Stimulated activated CD4-positive, alpha-beta T cell treated with anti-CD3 and anti-CD28 coated beads, Interleukin-2, amount 100 ng/mL, for 48 hours (primary cell): ENCODE measurements around the gene STYXL1.

Experiments used
- DNase-seq, 2 donors: peaks; one replicate each; pipeline ENCODE4 v3.0.0-alpha.2; 2020

Gene STYXL1

DNA sequence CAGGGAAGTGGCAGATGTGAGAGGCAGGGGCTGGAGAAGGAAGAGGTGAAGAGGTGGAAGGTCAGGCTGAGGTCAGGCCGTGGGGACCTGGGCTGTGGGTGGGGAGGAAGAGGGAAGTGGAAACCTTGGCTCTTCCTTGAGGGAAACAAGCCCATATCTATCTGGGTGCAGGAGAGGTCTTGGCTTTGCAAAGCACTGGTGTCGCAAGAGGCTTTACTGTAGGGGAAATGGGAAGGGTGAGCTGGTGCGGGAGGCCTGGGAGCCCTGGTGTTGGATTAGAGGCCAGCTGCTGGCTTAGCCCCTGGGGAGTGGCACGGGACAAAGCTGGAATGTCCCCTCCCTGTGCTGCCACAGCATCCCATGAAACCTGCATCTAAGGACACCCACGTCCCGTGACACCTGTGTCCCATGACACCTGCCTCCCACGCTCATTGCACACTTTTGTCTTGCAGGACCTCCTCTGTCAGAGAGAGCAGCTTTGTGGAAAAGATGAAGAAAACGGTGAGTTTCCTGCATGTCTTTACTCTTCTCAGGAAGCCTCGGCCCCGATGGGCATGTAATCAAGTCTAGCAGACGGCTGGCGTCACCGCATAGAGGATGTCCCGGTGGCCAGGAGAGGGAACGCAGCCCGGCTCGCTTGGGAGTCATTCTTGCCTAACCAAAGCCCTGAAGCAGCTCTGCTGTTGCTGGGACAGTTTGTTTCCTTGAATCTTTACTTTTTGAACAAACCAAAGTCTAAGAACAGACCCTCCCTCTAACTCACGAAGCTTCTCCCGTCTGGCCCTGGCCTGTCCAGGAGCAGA lies 75.6 kb downstream of the STYXL1 start:
- no peak for DNase-seq

DNA sequence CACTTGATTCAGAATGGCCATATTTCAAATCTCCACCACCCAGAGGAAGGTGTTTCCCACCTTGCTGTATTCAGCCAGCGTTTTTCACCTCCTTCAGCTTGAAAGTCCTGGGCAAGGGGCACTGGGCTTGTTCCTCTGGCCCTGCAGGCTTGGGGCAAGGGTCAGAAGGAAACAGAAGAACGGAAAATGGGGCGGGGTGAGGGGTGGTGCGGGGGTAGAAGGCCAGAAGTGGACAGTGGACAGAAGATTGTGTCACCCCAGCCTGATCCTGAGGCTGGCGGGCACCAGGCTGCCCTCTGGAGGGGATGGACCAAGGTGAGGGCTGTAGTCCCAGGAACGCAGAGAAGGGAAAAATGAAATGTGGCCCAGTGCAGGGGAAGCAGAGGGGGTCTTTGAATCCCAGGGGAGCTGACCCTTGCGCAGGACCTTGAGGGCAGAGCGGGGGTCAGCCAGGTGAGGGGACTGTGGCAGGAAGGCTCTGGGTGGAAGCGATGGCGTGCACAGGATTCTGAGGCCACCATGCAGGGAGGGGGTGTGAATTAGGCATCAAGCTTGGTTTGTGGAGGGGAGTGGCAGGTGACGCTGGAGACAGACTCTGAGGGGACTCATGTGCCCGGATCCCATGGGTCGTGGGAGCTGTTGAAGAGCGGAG lies 76.4 kb downstream of the STYXL1 start:
- no peak for DNase-seq

DNA sequence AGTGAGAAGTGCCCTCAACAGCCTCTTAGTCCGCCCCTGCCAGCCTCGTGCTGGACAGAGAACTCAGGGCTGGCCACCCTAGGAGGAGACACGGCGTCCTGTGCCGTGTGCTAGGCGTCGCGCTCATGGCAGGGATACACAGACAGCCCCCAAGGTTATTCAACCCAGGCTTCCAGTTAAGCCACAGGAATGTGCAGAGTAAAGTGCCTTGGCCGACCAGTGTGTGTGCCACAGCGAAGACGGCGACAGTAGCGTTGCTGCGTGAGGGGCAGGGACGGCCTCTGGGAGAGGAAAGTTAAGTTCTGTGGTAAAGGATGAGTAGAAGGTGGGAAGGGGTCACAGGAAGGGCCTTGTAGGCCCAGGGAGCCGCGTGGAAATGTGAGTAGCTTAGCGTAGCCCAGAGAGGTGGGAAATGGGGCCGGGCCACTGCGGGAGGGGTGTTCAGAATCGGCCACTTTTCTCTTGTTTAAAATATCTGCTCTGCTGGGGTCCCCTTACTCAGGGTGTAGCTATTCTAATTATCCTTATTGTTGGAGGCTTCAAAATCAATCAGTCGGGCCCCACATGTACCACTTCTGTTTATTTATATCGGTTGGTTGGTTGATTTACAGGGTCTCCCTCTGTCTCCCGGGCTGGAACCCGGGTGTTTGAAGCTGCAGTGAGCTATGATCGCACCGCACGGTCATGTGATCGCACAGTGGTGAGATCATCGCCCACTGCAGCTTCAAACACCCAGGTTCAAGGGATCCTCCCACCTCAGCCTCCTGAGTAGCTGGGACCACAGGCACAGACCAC lies 77.9 kb downstream of the STYXL1 start:
- DNase-seq: no peak

DNA sequence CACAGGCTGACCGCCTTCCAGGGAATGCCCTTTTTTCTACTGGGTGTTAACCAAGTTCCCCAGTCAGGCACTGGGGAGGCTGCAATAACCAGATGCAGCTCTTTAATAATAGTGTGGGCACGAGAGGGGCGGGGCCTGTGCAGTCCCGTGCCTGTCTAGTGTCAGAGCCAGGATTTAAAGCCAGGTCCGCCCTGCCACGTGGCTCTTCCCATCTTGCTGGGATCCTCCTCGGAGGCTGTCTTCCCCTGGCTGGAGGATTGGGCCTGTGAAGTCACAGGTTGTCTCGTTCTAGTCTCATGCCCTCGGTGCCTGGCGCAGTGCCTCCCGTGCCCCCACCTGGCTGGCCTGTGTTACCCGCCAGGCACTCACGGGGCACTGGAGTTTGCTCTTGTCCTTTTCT lies 78.6 kb downstream of the STYXL1 start:
- DNase-seq: no peak

DNA sequence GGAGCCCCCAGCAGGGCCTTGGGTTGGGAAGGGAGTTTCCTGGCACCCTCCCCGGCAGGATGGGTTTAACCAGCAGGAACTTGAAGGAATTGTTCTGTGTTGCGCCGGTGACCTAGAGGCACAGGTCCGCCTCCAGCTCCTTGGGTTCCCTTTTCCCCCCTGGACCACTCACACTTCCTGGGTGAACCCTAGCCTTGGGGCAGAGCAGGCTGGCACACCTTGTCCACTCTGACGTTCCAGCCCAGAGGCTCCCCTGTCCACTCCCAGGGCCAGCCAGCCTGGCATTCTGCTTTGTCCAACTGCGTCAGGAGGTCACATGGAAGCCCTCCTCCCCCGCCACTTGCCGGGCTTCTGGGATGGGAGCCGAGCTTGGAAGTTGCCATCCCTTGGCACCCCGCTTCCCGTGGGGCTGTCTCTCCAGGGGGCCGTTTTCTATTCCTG lies 79.2 kb downstream of the STYXL1 start:
- DNase-seq: no peak

DNA sequence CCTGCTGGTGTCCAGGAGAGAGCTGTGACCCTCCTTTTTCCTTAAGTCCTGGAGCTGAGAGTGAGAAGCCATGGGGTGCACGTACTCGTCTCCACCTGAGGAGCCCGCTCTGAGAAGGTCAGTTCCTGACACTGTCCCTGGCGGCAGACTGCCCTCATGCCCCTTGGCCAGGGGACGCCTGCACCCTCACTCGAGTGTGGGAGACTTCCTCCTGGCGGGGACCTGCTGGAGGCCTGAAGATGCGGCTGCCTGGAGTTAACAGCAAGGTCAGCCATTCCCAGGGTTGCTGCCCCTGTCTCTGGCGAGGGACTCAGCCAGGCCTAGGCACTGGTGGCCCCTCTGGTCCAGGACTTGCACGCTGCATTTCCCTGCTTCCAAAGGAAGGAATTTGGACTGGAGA lies 79.8 kb downstream of the STYXL1 start:
- no peak for DNase-seq

DNA sequence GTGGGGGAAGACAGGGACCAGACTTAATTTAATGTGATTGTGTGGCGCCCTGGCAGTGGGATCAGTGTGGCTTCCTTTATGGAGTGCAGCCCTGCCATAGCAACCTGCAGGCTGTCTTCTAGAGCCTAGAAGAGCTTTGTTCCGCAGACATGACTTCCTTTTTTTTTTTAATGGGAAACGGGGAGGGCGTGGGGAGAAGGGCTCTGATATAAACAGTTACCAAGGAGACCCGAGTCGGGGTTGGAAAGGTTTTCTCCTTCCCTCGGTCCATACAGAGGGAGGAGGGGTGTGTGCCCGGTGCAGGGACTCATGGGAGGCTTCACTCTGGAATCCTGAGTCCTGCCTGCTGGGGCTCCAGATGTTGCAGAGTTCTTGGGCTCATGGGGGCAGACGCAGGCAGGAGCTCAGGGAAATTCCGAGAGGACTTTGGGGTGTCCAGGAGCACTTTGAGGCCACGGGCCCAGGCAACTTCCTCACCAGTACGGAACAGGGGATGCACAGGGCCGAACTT lies 80.3 kb downstream of the STYXL1 start:
- DNase-seq: no peak

DNA sequence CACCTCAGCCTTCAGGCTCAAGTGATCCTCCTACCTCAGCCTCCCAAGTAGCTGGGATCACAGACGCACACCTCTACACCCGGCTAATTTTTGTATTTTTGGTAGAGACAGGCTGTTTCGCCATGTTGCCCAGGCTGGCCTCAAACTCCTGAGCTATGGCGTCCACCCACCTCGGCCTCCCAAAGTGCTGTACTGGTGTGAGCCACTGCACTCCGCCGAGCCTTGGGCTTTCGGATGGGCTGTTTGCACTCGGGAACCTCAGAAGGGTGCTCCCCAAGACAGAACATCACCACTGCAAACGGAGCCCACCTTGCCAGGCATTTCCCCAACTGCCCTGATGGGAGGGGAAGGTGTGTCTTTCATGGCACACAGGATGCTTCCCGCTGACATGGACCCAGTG lies 80.7 kb downstream of the STYXL1 start:
- no peak for DNase-seq

DNA sequence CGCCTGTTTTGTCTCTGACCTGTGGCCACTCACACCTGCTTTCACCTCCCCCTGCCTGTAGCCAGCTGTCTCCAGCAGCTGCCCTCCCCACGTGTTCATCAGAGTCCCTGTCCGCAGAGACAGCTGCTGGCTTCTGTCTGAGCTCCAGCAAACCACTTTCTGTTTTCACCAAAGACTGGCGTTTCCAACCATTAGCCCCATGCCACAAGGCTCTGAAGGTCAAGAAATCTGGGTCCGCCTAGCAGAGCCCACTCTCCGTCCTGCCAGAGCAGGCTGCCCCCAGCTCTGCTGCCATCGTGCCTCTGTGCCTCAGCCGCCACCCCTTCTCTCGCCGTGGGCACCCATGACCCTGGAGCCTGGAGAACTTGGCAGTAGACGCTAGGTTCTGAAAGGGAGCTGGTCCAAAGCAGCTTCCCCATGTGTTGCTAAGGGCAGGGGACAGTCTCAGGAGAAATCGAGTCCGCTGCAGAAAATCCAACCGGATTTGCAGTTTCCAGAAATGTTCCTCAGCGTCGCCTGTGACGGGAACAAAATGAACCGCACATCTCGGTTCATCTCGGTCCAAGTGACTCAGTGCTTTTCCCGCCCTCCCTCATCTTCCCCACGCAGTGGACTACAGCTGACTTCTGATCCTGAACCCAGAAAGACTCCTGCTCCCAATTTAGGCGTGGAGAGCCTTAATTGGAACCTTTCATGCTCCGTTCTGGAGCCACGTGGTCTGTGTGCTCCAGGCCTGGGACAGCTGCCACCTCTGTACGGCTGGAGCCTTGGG lies 81.4 kb downstream of the STYXL1 start:
- DNase-seq: no peak

DNA sequence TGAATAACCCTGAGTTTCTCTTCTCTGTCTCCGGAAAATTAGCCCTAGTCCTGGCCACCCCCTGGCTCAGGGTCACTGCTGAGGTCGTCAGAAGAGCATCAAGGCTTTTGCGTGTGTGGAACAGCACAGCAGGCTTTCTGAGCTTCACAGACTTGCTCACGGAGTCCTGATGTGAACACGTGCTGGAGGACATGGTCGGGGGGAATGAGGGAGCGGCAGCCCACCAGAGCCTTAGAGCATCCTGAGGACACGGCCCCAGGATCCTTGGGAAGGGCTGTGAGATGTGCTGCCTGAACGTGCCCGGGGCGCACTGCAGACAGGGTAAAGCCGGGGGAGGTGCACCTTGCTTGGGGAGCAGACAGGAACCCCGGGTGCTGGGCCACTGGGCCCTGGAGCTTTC lies 82.2 kb downstream of the STYXL1 start:
- DNase-seq: no peak

DNA sequence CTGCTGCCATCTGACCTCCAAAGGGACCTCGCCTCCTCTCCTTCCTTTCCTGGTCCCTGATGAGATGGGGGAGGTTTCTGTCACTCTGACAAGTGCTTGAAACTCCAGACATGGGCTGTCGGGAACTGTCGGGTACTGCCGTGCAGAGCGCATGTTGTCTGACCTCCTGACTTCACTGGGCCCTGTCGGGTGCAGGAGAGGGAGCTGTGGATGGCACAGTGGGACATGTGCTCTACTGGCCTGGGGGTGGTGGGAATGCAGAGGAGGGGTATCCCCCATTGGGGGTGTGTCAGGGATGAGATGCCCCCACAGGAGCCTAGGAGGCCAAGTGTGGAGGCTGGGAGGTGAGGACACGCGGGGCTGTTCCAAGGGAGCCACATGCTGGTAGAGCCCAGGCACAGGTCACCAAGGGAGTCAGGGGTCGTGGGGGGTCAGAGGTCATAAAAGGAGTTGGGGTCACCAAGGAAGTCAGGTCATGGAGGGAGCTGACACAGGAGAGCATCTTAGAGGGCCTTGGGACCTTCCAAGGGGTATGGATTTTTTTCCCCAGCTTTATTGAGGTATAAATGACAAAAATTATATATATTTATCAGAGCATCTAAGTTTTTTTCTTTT lies 84.3 kb downstream of the STYXL1 start:
- DNase-seq: no peak

DNA sequence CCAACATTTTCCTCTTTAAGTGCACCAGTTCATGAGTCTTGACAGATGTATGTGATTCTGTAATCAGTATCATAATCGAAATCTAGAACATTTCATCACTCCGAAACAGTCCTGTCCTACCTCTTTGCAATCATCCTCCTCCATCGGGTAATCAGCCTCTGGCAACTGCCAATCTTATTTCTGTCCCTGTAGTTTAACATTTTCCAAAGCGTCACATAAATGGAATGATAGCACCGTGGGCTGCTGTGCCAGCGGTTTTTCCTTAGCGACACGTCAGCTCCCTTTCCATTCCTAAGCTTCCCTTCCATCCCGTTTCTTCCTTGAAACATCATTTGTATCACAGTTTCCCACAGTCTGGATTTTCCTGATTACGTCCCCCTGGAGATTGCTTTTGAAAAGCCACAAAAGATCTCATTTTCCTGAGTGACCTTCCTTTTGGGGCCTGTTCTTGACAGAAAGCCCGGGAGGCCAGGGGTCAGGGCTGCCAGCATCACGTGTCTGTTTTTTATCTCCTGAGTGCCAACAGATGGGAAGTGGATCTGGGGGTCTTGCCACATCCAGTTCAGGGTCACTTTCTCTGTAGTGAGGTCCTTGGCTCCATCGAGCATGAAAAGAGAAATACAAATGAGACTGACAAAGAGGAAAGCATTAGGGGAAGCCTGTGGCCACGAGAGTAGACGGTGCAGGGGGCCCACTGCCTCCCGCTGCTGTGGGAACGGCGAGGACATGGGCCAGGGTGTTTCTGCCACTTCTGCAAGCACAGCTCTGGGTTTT lies 85.0 kb downstream of the STYXL1 start:
- DNase-seq: no peak

DNA sequence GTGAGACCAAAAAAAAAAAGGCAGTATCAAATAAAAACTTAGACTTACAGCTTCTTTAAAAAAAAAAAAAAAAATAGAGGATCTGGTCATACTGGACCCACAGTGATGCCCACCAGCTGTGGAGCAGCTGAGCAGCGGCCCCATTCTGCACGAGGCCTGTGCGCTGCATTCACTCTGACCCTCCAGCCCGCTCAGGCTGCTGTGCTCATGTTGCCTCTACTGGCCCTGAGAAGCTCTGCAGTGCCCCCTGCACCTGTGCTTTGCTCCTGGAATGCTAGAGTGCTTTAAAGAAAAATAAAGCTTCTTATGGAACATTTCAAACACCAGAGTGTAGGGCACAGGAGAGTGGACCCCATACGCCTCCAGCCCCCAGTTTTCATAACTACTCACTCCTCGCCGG lies 86.6 kb downstream of the STYXL1 start:
- no peak for DNase-seq

DNA sequence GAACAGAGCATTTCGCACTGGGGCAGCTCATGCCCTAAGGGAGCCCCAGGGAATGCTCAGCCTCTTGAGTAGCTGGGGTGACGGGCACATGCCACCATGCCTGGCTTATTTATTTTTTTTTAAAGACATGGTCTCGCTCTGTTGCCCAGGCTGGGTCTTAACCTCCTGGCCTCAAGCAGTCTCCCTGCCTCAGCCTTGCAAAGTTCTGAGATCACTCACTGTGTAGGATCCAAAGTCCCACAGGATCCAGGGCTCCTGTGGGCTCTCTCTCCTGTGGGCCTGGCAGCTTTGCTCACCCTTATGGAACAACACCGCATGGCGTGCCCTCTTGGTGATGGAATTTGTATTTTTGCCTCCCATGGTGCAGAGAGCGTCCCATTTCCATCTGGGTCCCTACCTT lies 87.4 kb downstream of the STYXL1 start:
- no peak for DNase-seq

DNA sequence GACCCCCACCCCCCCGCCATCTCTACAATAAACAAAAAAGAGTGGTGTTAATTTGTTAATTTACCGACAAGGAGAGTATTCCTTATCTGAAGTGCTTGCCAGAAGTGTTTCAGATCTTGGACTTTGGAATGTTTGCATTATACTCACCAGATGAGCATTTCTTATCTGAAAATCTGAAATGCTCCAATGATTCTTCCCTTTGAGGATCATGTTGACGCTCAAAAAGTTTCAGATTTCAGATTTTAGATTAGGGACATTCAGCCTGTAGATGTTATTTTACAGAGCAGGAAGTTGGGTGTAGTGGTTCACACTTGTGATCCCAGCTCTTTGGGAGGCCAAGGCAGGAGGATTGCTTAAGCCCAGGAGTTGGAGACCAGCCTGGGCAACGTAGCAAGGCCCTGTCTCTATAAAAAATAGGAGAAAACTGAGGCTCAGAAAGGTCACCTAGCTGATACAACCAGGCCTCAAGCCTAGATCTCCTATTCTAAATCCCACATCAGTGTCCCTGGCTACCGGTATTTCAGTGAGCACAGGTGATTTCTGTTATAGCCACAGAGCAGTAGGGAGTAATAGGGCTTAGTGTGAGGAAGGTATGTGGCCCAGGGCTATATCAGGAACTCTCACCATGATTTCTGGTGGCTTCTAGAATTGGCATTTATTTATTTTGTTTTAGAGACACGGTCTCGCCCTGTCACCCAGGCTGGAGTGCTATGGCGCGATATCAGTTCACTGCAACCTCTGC lies 88.8 kb downstream of the STYXL1 start:
- no peak for DNase-seq

DNA sequence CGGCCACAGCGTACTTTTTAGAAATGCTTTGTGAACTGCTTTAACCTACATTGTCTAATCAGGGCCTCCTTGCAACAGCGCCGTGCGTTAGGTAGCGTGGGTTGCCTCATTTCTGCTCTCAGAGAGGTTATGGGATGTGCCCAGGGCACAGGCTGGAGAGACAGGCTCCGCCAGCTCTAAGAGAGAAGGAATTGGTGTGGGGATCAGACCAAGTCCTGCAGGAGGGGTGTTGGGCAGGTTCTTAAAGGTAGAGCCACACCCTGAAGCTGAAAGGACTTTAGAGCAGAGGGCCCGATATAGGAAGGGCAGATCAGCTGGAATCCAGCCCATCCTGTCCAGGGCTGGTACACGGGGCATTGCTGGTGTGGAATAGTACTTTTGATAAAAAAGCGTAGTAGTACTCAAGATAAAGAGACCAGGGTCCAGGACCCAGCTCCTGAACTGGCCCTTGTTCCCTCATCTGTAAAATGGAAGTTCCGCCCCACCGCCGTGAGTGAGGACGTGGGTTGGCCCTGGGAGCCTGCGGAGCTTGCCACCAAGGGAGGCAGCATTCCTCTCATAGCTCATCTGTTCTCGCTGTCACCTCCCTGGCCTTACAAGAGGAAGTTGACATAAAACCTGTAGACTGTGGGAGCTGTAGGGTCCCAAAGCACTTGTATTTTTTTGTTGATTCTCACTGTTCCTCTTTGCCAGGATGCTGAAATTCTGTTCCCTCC lies 90.6 kb downstream of the STYXL1 start:
- no peak for DNase-seq

DNA sequence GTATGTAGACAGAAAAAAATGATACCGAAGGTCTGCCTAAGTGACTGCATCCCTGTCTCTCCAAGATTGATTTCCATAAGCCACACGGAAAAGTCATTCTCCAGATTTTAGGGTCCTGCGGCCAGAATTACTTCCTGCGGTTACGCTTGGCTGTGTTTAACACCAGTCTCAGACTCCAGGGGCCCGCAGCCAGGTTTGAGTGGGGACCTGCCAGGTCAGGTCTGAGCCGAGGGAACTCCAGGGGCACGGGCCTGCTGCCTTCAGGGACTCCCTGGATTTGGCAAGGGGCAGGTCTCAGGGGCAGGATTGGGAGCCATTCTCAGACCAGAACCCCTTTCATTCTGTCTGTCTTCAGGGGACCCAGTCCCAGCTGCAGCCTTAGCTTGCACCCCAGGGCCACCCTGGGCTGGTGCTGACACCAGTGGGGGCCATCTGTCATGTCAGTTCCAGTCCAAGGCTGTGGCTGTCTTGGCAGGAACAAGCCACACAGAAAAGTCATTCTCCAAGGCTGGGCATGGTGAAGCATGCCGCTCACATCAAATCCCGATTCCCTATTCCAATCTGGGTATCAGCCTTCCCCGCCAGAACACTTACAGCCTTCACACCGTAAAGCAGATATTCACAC lies 92.4 kb downstream of the STYXL1 start:
- DNase-seq: no peak

DNA sequence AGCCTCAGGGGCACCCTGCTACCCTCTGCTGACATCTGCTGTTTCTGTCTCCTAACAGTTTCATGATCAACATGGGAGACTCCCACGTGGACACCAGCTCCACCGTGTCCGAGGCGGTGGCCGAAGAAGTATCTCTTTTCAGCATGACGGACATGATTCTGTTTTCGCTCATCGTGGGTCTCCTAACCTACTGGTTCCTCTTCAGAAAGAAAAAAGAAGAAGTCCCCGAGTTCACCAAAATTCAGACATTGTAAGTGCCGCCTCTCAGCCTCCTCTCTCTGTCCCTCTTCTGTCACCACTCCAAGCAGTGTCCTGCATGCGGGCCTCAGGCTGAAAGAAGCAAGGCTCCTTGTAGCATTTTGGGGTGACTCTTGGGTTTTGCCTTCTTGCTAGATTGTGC lies 93.9 kb downstream of the STYXL1 start:
- no peak for DNase-seq

DNA sequence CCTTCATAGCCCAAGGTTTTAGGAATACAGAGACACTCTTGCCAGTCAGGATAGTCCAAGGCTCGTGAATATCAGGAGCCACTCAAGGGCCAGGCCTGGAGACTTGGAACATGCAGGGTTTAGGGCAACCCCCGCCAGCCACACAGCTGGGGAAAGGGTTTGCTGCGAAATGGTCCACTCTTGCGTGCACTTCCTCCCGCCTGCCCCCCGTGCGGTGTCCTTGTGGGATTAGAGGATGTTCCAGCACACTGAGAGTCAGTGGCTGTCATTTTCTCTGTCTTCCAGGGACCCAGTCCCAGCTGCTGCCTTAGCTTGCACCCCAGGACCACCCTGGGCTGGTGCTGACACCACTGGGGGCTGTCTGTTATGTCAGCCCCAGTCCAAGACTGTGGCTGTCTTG lies 94.4 kb downstream of the STYXL1 start:
- DNase-seq: no peak

DNA sequence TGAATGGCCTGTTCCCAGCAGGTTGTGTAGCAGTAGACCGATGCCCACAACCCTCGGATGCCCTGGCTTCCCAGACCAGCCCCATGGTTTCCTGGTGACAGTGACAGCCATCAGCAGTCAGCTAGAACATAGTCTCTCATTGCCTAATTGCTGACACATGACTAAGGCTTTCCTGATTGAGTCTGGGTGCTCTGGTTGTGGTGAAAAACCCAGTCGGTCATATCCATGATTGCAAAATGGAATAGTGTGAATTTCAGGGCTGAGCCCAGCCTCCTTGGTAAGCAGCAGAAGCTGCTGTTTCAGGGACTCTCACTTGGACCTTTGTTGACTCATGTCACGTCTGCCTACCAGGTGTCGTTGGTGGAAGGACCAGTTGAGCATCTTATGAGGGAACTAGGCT lies 96.3 kb downstream of the STYXL1 start:
- no peak for DNase-seq
